Coronary artery (tissue), 2 donors: ENCODE measurements around the gene LYRM2.

Source experiments
- DNase-seq: peaks from one replicate; pipeline ENCODE4 v3.0.0-alpha.2; 2017; ENCODE audit warnings: low spot score
- H3K27ac ChIP-seq, 2 donors: fragments of 200-600 bp; sonication (generic); one replicate each; pipeline ENCODE4 v1.5.1; 2016 to 2019
- H3K4me3 ChIP-seq: fragments of 200-600 bp; sonication (generic); 2 replicates; pipeline ENCODE4 v1.5.1; 2016; ENCODE audit warnings: mild to moderate bottlenecking, moderate library complexity
- TF ChIP-seq, protein P1 (sequence below): fragments of 200-600 bp; sonication (generic); IDR thresholded peaks from one replicate; pipeline ENCODE4 v1.5.1; 2019; ENCODE audit warnings: antibody characterized with exemption

The LYRM2 gene

DNA sequence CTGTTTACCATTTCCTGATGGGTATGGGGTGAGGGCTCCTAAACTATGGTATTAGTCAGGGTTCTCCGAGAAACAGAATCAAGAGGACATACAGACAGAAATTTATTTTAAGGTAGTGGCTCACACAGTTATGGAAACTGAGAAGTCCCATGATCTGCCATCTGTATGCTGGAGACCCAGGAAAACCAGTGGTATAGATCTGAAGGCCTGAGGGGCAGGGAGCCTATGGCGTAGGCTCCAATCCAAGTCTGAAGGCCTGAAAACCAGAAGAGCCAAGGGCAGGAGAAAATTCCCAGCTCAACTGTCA is 112.0 kb downstream of the LYRM2 start:
- TF ChIP-seq, protein P1, sequence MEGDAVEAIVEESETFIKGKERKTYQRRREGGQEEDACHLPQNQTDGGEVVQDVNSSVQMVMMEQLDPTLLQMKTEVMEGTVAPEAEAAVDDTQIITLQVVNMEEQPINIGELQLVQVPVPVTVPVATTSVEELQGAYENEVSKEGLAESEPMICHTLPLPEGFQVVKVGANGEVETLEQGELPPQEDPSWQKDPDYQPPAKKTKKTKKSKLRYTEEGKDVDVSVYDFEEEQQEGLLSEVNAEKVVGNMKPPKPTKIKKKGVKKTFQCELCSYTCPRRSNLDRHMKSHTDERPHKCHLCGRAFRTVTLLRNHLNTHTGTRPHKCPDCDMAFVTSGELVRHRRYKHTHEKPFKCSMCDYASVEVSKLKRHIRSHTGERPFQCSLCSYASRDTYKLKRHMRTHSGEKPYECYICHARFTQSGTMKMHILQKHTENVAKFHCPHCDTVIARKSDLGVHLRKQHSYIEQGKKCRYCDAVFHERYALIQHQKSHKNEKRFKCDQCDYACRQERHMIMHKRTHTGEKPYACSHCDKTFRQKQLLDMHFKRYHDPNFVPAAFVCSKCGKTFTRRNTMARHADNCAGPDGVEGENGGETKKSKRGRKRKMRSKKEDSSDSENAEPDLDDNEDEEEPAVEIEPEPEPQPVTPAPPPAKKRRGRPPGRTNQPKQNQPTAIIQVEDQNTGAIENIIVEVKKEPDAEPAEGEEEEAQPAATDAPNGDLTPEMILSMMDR: no peak
- H3K27ac ChIP-seq: peak overlapping the region in 1 of 2 donors; percentile 49
- DNase-seq: no peak
- no peak overlapping the region for H3K4me3 ChIP-seq

DNA sequence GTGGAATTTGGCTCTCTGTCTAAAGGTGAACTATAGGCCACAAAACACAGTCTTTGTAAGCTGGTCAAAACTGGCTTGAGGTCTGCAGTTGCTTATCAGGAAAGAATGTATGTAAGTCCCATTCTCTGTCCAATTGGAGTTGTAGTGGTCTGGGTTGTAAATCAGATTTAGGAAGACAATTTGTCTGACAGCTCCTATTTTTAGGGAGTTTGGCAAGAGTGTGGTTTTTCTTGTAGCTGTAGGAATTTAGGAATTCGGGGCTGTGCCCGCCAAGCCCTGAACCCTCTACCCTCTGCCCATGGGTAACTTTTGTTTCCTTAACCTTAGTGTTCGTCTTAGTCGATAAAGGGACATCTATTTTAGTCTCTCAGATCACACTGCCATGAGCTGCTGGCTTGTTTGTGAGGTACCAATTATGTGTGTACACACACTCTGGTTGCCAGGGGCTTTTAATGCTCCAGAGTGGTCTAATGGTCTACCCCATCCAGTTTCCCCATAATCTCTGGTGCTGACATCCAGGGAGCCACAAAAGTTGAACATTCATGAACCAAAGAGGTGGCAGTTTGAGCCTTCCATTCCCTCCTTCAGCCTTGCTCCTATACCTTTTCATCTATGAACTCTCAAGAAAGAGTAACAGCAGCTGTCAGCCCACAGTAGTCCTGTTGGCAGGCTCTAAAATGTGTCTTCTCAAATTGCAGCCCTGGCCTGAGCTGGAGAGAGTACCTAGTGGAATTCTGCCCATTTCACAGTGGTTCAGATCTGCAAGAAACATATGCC is 112.6 kb downstream of the LYRM2 start:
- H3K27ac ChIP-seq: peak overlapping the region in 1 of 2 donors; percentile 49
- H3K4me3 ChIP-seq: no peak overlapping the region
- TF ChIP-seq, protein P1: no peak
- DNase-seq: no peak

DNA sequence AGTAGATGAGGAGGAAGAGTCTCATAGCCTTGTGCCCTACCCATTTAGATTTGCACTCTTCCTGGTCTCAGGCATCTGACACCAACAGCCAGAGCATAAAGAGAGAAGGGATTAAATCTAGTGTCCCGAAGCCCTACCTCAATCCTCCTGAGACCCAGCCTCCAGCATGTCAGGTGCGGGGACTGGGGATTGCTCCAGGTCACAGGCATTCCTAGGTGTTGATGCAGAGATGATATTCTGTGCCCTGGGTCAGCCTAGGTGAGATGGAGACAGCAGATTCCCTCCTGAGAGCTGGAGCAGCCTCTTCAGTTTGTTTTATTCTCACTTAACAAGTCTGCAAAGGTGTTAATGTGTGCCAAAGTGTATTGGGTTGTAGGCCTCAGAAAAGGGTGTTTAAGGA is 115.8 kb downstream of the LYRM2 start:
- Histone ChIP-seq H3K27ac (no peak overlapping the region), H3K4me3 (no peak overlapping the region)
- TF ChIP-seq, protein P1: no peak
- DNase-seq: no peak

DNA sequence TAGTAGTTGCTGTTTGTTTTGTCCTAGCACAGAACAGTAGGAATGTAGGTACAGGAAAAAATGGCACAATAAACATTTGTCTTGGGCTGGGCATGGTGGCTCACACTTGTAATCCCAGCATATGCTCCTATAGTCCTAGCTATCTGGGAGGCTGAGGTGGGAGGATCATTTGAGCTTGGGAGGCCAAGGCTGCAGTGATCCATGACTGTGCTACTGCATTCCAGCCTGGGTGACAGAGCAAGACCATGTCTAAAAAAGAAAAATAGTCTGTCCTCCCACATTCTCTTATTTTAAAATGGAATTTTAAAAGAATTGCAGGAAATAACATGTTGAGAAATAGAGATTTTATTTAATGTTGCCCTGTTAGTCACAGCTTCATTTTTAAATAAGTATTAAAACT is 117.8 kb downstream of the LYRM2 start:
- no peak for DNase-seq
- Histone ChIP-seq H3K4me3 (no peak overlapping the region), H3K27ac (no peak overlapping the region)
- TF ChIP-seq, protein P1: no peak

DNA sequence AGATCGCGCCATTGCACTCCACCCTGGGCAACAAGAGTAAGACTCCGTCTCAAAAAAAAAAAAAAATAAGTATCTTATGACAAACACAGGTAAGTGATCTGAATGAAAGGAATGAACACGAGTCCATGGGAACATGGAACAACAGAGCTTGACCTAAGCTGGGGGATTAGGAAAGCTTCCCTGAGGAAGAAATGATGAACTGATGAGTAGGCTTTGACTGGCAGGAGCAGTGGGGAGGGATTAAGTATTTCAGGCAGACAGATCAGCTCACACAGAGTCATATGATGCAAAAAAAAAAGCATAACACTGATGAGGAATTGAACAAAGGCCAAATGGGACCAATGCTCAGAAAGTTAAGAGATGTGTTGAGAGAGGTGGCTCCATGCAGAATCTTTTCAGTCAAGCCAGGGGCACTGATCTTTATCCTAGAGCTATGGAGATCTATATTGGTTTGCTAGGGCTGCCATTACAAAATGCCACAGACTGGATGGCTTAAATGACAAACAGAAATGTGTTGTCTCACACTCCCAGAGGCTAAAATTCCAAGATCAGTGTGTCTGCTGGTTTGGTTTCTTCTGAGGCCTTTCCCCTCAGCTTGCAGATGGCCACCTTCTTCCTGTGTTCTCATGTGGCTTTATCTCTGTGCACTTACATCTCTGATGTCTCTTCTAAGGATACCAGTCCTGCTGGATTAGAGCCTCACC is 120.0 kb downstream of the LYRM2 start:
- H3K27ac ChIP-seq: no peak overlapping the region
- DNase-seq: no peak
- no peak overlapping the region for H3K4me3 ChIP-seq
- TF ChIP-seq, protein P1: no peak
